ENCODE measurements around the gene SCO1.

SCO1 gene

DNA sequence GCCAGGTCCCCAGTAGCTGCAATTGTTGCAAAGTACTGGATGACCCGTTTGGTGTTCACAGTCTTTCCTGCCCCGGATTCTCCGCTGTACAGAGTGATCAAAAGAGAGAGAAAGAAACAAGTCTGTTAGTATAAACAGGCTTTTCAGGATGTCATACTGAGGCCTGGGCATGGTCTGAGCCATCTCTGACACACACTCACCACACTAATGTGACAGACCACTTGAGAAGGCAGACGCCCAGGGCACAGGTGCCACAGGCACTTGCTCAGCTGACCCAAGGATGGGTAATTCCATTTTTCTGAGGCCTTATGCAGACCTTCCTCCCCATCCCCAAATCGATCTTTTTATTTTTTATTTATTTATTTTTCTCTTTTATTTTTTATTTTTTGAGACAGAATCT is 47.7 kb downstream of the SCO1 start:
- no peak for DNase-seq

DNA sequence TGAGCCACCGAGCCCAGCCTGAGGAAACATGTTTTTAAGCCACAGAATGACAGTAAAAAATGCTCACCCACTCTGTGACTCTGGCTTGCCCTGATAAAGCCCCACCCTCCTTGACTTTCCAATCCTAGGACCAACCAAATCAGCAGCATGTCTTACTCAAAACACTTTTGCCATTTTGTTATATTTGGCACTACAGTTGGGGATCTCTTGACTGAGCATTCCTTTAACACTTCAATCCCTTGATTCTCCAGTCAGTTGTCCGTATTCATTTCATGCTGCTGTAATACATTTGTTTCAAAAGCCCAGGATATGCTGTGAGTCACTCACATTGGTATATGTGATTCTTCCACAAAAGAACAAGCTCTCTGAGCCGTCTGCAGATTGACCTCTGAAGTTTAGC is 48.4 kb downstream of the SCO1 start:
- no peak for DNase-seq

DNA sequence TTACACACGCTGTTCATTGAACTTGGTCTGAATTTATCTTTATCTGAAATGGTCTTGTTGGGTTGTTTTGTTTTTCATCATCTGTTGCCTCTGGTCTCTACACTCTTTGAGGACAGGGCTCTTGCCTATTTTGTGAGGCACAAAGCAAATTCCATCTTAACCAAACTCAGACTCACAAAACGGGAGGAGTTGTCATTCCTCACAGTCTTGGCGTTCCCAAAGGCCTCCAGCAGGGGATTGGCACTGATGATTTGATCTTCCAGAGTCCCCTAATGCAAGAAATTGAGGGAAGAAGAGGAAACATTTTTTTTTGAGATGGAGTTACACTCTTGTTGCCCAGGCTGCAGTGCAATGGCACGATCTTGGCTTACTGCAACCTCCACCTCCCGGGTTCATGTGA is 49.0 kb downstream of the SCO1 start:
- no peak for DNase-seq

DNA sequence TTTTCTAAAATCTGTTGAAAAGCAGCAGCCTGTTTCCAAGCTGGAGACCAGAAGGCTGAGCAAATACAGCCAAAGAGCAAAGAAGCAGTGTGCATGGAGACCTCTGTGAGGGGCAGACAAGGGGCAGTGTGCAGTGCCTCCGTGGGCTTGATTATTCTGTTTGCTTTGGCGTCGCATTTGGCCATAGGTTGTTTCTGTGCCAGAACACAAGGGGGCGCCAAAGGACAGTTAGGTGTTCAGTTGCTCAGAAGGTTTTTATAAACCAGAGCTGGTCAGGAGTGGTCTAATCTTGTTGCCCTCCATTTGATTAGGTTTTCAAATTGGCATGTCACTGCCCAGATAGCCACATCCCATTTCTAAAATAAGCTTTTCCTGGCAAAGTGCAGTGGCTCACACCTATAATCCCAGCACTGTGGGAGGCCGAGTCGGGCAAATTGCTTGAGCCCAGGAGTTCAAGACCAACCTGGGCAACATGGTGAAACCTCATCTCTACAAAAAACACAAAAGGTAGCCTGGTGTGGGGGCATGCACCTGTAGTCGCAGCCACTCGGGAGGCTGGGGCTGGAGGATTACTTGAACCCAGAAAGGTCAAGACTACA is 50.8 kb downstream of the SCO1 start:
- no peak for DNase-seq

DNA sequence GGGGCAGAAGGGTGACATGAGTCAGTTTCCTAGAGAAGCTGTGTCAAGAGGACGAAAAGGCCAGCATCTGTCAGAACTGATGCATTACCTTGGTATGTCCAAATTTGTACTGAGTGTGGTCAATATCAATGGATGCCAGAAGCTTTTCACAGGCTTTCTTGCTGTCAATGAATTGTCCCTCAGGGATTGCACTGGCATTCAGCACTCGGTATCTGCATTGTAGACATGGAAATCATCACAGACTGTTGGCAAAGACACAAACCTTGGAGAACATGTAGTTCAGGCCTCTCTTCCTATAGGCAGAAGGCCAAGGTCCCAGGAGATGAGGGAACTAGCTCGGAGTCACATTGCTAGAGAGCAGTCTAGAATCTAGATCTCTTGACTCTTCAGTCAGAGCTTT is 56.9 kb downstream of the SCO1 start:
- DNase-seq: no peak

DNA sequence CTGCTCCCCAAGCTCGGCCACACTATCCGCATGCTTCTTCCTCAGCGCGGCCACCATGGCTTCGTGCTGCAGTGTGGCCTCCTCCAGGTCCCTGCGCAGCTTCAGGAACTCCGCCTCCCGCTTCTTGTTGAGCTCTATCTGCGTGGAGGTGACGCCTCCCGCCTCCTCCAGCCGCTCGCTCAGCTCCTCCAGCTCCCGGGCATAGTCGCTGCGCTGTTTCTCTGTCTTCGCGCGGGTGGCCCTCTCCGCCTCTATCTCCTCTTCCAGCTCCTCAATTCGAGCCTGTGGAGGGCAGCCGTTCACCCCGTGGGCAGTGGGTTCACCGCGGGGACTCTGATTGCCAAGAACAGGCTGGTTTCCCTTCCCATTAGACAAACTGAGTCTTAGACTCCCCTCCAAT is 59.2 kb downstream of the SCO1 start:
- DNase-seq: no peak

DNA sequence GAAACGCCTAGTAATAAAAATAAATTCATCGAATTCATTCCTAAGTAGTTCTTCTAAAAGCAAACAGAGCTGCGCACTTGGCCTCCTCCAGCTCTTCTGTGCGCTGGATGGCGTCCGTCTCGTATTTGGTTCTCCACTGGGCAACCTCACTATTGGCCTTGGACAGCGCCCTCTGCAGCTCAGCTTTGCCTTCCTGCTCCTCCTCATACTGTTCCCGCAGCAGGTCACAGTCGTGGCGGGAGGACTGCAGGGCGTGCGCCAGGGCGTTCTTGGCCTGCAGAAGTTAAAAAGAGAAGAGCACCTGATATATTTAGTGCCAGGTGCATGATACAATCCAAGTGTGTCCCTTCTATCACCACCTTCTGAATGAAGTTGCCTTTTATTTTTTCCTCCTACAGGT is 62.0 kb downstream of the SCO1 start:
- DNase-seq: no peak

DNA sequence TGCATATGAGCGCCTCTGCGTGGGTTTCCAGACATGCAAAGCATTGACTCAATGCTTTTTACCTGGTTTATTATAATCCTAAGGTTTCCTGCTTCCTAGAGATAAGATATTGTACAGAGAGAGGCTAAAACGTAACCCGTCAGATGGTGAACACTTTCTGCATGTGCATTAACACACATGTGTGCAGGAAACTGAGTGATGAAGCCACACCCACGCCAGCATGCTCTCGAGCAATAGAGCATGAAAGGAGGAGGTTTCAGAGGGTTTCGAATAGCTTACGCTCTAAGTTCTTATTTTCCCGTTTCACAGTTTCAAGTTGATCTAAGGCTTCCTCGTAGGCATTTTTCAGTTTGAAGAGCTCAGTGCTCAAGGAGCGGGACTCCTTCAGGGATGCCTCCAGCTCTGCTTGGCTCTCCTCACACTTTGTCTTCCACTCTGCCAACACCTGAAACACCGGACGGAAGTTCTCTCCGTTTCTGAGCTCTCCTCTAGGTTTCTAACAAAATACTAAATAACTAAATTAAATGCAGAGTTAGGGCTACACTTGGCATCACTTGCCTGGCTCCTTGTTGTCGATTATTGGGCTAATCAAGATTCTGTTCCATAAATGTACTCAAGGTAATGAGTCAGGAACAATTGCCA is 63.5 kb downstream of the SCO1 start:
- DNase-seq: no peak

DNA sequence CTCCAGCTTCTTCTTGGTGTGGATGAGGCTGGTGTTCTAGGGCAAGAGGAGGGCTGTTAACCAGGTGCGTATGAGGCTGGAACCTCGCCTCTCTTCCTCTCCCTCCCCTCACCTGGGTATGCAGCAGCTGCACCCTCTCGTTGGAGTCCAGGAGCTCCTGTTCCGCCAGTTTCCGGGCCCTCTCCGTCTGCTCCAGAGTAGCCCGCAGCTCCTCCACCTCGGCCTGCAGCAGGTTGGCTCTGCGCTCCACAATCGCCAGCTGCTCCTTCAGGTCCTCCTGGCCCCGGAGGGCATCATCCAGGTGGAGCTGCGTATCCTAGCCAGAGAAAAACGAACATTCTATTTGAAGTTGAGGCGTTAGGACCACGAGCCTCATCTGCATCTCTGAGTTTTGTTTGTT is 65.6 kb downstream of the SCO1 start:
- no peak for DNase-seq

DNA sequence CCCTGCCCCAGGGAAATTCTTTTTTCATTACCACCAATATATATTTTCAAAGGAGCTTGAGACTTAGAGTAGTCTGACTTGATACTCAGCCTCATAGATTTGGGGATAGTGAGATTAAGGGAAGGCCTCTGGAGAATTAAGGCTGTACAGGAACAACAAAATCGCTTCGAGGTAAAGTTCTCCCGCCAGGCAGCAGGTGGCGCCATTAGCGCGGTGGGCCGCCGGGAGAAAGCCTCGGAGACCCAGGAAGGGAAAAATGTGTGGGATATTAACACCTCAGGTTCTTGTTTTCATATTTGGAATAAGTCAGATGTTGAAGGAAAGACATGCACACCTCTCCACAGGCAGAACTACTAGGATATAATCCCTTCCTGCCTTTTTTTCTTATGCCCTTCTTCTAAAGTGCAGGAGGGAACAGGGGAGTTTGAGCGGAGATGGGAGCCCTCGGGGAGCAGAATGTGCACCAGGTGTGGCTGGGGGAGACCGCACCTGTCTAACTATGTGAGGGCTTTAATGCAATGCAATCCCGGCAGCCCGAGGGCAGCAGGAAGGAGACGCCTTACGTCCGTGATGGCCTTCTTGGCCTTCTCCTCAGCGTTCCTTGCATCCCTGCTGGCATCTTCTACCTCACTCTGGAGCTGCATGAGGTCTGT is 66.2 kb downstream of the SCO1 start:
- DNase-seq: no peak

DNA sequence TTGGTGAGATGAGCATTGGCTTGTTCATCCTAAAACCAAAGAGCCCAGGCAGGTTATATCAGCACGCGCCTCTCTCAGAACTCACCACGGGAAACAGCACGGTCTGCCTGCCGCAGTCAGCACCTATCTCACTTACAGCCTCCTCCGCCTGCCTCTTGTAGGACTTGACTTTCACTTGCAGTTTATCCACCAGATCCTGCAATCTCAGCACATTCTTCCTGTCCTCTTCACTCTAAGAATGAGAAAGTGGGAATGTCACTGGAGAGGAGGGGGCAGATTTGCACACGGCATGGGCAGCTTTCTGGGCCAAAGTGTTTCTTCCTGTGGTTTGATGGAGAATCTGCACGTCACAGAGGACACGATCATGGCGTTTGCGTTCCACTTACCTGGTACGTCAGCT is 67.6 kb downstream of the SCO1 start:
- no peak for DNase-seq

DNA sequence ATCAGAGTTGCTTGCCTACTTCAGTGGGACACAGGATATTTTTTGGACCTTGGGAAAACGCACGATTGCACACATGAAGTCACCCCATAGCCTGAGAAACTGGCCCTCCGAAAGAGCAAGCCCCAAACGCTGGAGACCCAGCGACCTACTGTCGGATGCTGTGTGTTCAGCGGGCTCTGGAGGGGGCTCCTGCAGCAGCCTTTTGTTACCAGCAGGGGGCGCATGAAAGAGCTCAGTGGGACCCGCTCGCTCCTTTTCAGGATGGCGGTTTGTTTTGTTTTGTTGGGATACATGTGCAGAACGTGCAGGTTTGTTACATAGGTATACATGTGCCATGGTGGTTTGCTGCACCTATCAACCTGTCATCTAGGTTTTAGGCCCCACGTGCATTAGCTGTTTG is 68.6 kb downstream of the SCO1 start:
- no peak for DNase-seq

DNA sequence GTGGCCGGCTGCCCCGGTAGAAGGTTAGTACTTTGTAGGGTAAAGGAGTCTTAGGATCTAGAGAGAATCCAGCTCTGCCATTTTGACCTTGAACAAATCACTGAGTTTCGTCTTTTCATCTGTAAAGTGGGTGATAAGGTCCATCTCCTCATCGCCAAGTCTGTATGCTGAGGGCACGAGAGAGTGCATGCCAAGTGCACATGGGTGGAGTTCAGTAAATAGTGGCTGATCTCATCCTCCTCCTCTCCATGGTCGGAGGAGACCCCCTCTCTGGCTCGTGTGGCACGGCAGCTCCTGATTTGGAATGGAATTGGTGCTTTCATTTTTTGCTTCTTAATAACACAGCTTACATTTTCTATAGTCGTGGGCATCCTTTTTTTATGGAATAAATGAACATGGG is 70.9 kb downstream of the SCO1 start:
- DNase-seq: no peak

DNA sequence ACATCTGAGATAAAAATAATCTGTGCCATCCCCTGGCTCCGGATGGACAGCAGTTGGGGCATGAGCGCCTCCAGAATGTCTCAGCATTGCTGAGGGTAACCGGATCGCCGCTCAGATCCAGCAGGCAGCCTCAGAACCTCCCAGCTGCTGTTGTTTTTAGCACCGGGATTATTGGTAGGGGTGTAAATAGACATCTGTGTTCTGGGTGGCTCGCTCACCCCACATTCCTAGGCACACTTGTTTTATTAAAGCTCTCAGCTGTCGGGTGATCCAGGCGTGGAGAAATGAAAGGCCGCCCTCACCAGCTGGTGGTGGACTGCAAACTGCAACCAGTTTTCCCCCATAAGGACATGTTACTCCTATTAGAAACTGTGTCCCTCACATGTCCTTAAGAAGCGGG is 72.4 kb downstream of the SCO1 start:
- DNase-seq: no peak

DNA sequence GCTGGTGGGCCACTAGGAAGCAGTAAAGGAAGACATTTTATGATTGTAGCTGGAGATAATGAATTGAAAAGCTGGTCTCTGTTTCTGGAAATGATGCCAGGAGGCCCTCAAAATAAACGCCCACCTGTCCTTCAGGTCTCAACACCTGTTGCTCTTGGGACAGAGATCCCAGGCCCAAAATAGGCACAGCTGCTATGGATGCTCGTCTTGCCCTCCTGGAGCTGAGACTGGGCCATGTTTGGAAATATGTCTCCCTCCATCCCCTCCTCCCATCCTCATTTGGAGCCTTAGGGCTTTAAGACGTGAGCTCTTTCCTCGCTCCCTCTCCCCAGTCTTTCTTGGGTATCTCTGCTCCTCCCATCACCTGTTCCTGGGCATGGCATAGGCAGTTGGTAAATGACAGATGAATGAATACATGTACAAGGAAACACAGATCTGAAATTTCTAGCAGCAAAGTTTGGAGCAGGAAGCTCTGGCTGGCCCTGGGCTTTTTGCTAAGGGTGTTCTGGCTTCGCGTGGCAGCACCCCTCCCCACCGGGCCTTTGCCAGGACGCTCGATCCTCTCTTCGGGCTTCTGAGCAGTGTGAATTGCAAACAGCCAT is 73.5 kb downstream of the SCO1 start:
- no peak for DNase-seq

DNA sequence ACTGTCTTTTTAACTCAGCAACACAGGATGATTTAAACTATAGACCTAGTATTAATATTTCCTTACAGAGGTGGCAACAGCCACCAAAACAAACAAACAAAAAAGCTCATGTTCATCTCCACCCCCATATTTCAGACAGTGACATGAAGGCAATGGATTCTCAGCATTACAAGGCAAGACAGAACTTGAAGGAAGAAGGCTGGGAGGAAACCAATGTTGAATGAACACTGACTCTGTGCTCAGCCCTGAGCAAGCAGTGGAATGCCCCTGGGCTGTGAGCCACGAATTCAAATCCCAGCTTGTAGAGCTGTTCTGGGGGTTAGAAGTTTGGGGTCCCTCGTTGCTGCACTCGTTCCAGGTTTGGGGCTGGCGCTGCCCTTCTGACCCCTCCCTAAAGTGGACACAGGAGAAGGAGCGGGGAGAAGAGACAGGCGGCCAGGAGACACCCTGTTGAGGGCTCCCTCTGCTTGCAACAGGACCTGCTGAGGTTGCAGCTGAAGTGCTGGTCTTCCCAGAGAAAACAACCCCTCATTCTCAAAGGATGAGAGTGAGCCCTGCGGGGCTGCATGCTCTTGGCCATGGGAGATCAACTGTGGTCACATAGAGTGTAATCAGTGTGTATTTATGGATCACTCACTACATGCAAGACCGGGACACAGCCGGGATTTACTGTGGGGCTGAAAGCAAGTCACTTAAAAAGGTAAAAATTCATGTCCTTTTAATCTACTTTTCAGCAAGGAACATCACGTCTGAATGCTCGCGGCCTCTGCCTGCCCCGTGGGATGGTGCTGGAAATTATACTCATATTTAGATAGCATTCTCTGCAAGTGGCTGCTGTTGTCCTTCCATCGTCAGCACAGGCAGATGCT is 74.5 kb downstream of the SCO1 start:
- DNase-seq: no peak
